IgD-negative memory B cell (primary cell): ENCODE results near the gene TMEM203. TPM values are rescaled to one million over a fixed set of nuclear protein-coding genes. Genes with fewer than 3 reads are reported as not detected.

Source experiments
- H3K27ac Mint-ChIP-seq, 3 donors: one replicate each; pipeline ENCODE4 v1.8.0; 2020 to 2022; ENCODE audit warnings: mild to moderate bottlenecking in 3 of 3, mixed read lengths in 3 of 3, moderate library complexity in 1 of 3
- H3K27me3 Mint-ChIP-seq: one replicate; pipeline ENCODE4 v1.8.0; 2021; ENCODE audit warnings: mixed read lengths
- H3K36me3 Mint-ChIP-seq: one replicate; pipeline ENCODE4 v1.8.0; 2020; ENCODE audit warnings: mild to moderate bottlenecking, mixed read lengths
- H3K4me1 Mint-ChIP-seq, 3 donors: one replicate each; pipeline ENCODE4 v1.8.0; 2020 to 2022; ENCODE audit warnings: mixed read lengths in 3 of 3, mild to moderate bottlenecking in 1 of 3
- H3K4me3 Mint-ChIP-seq, 4 donors: one replicate each; pipeline ENCODE4 v1.8.0; 2020 to 2022; ENCODE audit warnings: mild to moderate bottlenecking in 4 of 4, mixed read lengths in 4 of 4, moderate library complexity in 3 of 4
- H3K9me3 Mint-ChIP-seq, 3 donors: one replicate each; pipeline ENCODE4 v1.8.0; 2020 to 2021; ENCODE audit warnings: mixed read lengths in 3 of 3, mild to moderate bottlenecking in 1 of 3
- polyA plus RNA-seq: library from polyadenylated mRNA; unstranded; fragments of 300-500 nt; fragmentation: Illumina TruSeq; gene quantifications from one replicate; pipeline ENCODE4 v1.2.3, GENCODE V29; 2021

The TMEM203 gene
- polyA plus RNA-seq, 1 donor from 2014 or later: 106 TPM

GRCh38 chr9:137218754-137219271 lies 13.4 kb upstream of the TMEM203 start:
- no peaks in the 10 kb centered on the region for H3K9me3 Mint-ChIP-seq
- H3K4me3 Mint-ChIP-seq: no peak overlapping the region
- no peaks in the 10 kb centered on the region for H3K4me1 Mint-ChIP-seq
- H3K27ac Mint-ChIP-seq: no peak overlapping the region
- no peaks in the 10 kb centered on the region for H3K36me3 Mint-ChIP-seq
- peaks cover 1% of the 10 kb centered on the region for H3K27me3 Mint-ChIP-seq

GRCh38 chr9:137218212-137218753 lies 12.8 kb upstream of the TMEM203 start:
- H3K27ac Mint-ChIP-seq: no peak overlapping the region
- no peaks in the 10 kb centered on the region for H3K9me3 Mint-ChIP-seq
- no peaks in the 10 kb centered on the region for H3K4me1 Mint-ChIP-seq
- H3K27me3 Mint-ChIP-seq: peaks cover 1% of the 10 kb centered on the region
- H3K36me3 Mint-ChIP-seq: no peaks in the 10 kb centered on the region
- no peak overlapping the region for H3K4me3 Mint-ChIP-seq

- H3K36me3 Mint-ChIP-seq: no peaks in the 10 kb centered on the region
- H3K4me1 Mint-ChIP-seq: no peaks in the 10 kb centered on the region
- peaks cover 1% of the 10 kb centered on the region for H3K27me3 Mint-ChIP-seq
- H3K4me3 Mint-ChIP-seq: peak overlapping the region in 1 of 4 donors; percentile 63
- no peaks in the 10 kb centered on the region for H3K9me3 Mint-ChIP-seq
- H3K27ac Mint-ChIP-seq: no peak overlapping the region
These were observed 12.1 kb upstream of the TMEM203 start for GRCh38 chr9:137217276-137218211.

- H3K27ac Mint-ChIP-seq: no peak overlapping the region
- H3K27me3 Mint-ChIP-seq: peaks cover 1% of the 10 kb centered on the region
- no peak overlapping the region for H3K4me3 Mint-ChIP-seq
- no peaks in the 10 kb centered on the region for H3K9me3 Mint-ChIP-seq
- no peaks in the 10 kb centered on the region for H3K4me1 Mint-ChIP-seq
- peaks cover under 1% of the 10 kb centered on the region for H3K36me3 Mint-ChIP-seq
These were observed 10.9 kb upstream of the TMEM203 start for GRCh38 chr9:137216188-137216965.

GRCh38 chr9:137215196-137215986 lies 9.9 kb upstream of the TMEM203 start:
- H3K36me3 Mint-ChIP-seq: peaks cover 1% of the 10 kb centered on the region
- no peak overlapping the region for H3K27ac Mint-ChIP-seq
- no peaks in the 10 kb centered on the region for H3K4me1 Mint-ChIP-seq
- peaks cover 1% of the 10 kb centered on the region for H3K27me3 Mint-ChIP-seq
- H3K9me3 Mint-ChIP-seq: no peaks in the 10 kb centered on the region
- no peak overlapping the region for H3K4me3 Mint-ChIP-seq

- no peaks in the 10 kb centered on the region for H3K27me3 Mint-ChIP-seq
- no peak overlapping the region for H3K4me3 Mint-ChIP-seq
- no peaks in the 10 kb centered on the region for H3K9me3 Mint-ChIP-seq
- H3K4me1 Mint-ChIP-seq: no peaks in the 10 kb centered on the region
- no peak overlapping the region for H3K27ac Mint-ChIP-seq
- peaks cover 1% of the 10 kb centered on the region for H3K36me3 Mint-ChIP-seq
These were observed 9.2 kb upstream of the TMEM203 start for GRCh38 chr9:137214620-137215019.

- Mint-ChIP-seq H3K27me3 (no peaks in the 10 kb centered on the region), H3K36me3 (peaks cover 1% of the 10 kb centered on the region), H3K4me1 (no peaks in the 10 kb centered on the region), H3K9me3 (no peaks in the 10 kb centered on the region), H3K4me3 (no peak overlapping the region), H3K27ac (no peak overlapping the region)
These were observed 8.0 kb upstream of the TMEM203 start for GRCh38 chr9:137213160-137214060.

- Mint-ChIP-seq H3K4me3 (no peak overlapping the region), H3K9me3 (no peaks in the 10 kb centered on the region), H3K27me3 (no peaks in the 10 kb centered on the region), H3K4me1 (peaks cover 0 to 1% (median under 1%) of the 10 kb centered on the region in 3 donors), H3K27ac (no peak overlapping the region), H3K36me3 (peaks cover 1% of the 10 kb centered on the region)
These were observed 7.1 kb upstream of the TMEM203 start for GRCh38 chr9:137212520-137212919.

GRCh38 chr9:137211532-137211931 lies 6.1 kb upstream of the TMEM203 start:
- peak overlapping the region in 1 of 3 donors; percentile 62 for H3K27ac Mint-ChIP-seq
- H3K36me3 Mint-ChIP-seq: peaks cover 1% of the 10 kb centered on the region
- H3K4me3 Mint-ChIP-seq: no peak overlapping the region

GRCh38 chr9:137206602-137207001 lies 1.2 kb upstream of the TMEM203 start:
- peaks cover 15 to 24% (median 24%) of the 10 kb centered on the region in 3 donors for H3K4me1 Mint-ChIP-seq
- no peaks in the 10 kb centered on the region for H3K27me3 Mint-ChIP-seq
- H3K36me3 Mint-ChIP-seq: peaks cover 1% of the 10 kb centered on the region
- peak overlapping the region in 2 of 3 donors; percentile 93 to 96 for H3K27ac Mint-ChIP-seq
- no peaks in the 10 kb centered on the region for H3K9me3 Mint-ChIP-seq
- H3K4me3 Mint-ChIP-seq: peak overlapping the region; percentile 90 to 95 (median 93)

More at GRCh38 chr9:137211532-137211931, 6.1 kb upstream of the TMEM203 start:
- H3K4me1 Mint-ChIP-seq: peaks cover 1 to 9% (median 8%) of the 10 kb centered on the region in 3 donors
- H3K27me3 Mint-ChIP-seq: no peaks in the 10 kb centered on the region
- no peaks in the 10 kb centered on the region for H3K9me3 Mint-ChIP-seq

- H3K4me3 Mint-ChIP-seq: peak overlapping the region; percentile 90 to 96 (median 94)
- peaks cover 23 to 24% (median 24%) of the 10 kb centered on the region in 3 donors for H3K4me1 Mint-ChIP-seq
- no peaks in the 10 kb centered on the region for H3K9me3 Mint-ChIP-seq
These were observed 720 bp downstream of the TMEM203 start for GRCh38 chr9:137204731-137205125.

GRCh38 chr9:137202966-137203365 lies 2.5 kb downstream of the TMEM203 start:
- Mint-ChIP-seq H3K9me3 (no peaks in the 10 kb centered on the region), H3K4me1 (peaks cover 23 to 24% (median 24%) of the 10 kb centered on the region in 3 donors), H3K27me3 (no peaks in the 10 kb centered on the region), H3K36me3 (no peaks in the 10 kb centered on the region), H3K27ac (peak overlapping the region in 1 of 3 donors; percentile 84), H3K4me3 (peak overlapping the region in 3 of 4 donors; percentile 47 to 99 (median 60))

More at GRCh38 chr9:137204731-137205125, 720 bp downstream of the TMEM203 start:
- peak overlapping the region; percentile 93 to 96 (median 94) for H3K27ac Mint-ChIP-seq
- no peaks in the 10 kb centered on the region for H3K27me3 Mint-ChIP-seq
- H3K36me3 Mint-ChIP-seq: no peaks in the 10 kb centered on the region

- Mint-ChIP-seq H3K4me1 (peaks cover 15 to 19% (median 15%) of the 10 kb centered on the region in 3 donors), H3K27me3 (no peaks in the 10 kb centered on the region), H3K4me3 (peak overlapping the region; percentile 86 to 99 (median 92)), H3K36me3 (no peaks in the 10 kb centered on the region), H3K9me3 (no peaks in the 10 kb centered on the region), H3K27ac (peak overlapping the region; percentile 84 to 99 (median 94))
These were observed 4.1 kb downstream of the TMEM203 start for GRCh38 chr9:137201205-137201868.
